GM18858 (cell line): ENCODE measurements around the gene UBTD2.

Experiments
- ATAC-seq: cut with Tn5 transposase; IDR thresholded peaks from one replicate; pipeline ENCODE4 v1.9.1; 2021; ENCODE audit not compliant: unreplicated experiment

The UBTD2 gene

GRCh38 chr5:172173564-172174153 lies 109.9 kb downstream of the UBTD2 start:
- ATAC-seq: no peak

GRCh38 chr5:172172912-172173563 lies 110.5 kb downstream of the UBTD2 start:
- no peak for ATAC-seq

GRCh38 chr5:172171118-172171517 lies 112.4 kb downstream of the UBTD2 start:
- ATAC-seq: no peak

- ATAC-seq: no peak
These were observed 113.3 kb downstream of the UBTD2 start for GRCh38 chr5:172170251-172170701.

- no peak for ATAC-seq
These were observed 114.3 kb downstream of the UBTD2 start for GRCh38 chr5:172169216-172169615.

GRCh38 chr5:172168311-172168710 lies 115.3 kb downstream of the UBTD2 start:
- no peak for ATAC-seq

- no peak for ATAC-seq
These were observed 115.7 kb downstream of the UBTD2 start for GRCh38 chr5:172167895-172168294.

- ATAC-seq: no peak
These were observed 117.3 kb downstream of the UBTD2 start for GRCh38 chr5:172166030-172166826.

- peak; percentile 57 for ATAC-seq
These were observed 118.1 kb downstream of the UBTD2 start for GRCh38 chr5:172165465-172165864.

- no peak for ATAC-seq
These were observed 118.8 kb downstream of the UBTD2 start for GRCh38 chr5:172164769-172165212.

- ATAC-seq: no peak
These were observed 120.2 kb downstream of the UBTD2 start for GRCh38 chr5:172163346-172163745.

- no peak for ATAC-seq
These were observed 120.6 kb downstream of the UBTD2 start for GRCh38 chr5:172162987-172163343.

- ATAC-seq: no peak
These were observed 121.1 kb downstream of the UBTD2 start for GRCh38 chr5:172162323-172162986.

- ATAC-seq: no peak
These were observed 123.1 kb downstream of the UBTD2 start for GRCh38 chr5:172160506-172160905.
